ENCODE measurements around the gene HOXD13.

The HOXD13 gene

GRCh38 chr2:176106581-176107539 lies 14.3 kb downstream of the HOXD13 start, which contains the start of gene HOXD11:
TSS of gene HOXD11 (plus strand) at chr2:176107280. CDS start at chr2:176107356, 76 bp downstream.
- no peak for DNase-seq (ENCODE audit: low spot score)

- no peak for DNase-seq (ENCODE audit: low spot score)
Observed at GRCh38 chr2:176107731-176108181, 15.2 kb downstream of the HOXD13 start.

- DNase-seq (ENCODE audit: low spot score) = no peak
Observed at GRCh38 chr2:176109192-176109901, 16.8 kb downstream of the HOXD13 start.

- DNase-seq (ENCODE audit: low spot score) = no peak
Observed at GRCh38 chr2:176109946-176110345, 17.4 kb downstream of the HOXD13 start.

GRCh38 chr2:176110415-176111308 lies 18.1 kb downstream of the HOXD13 start:
- DNase-seq (ENCODE audit: low spot score) = no peak

GRCh38 chr2:176111309-176111663 lies 18.8 kb downstream of the HOXD13 start:
- DNase-seq (ENCODE audit: low spot score) = no peak

- DNase-seq (ENCODE audit: low spot score) = no peak
Observed at GRCh38 chr2:176111846-176112374, 19.4 kb downstream of the HOXD13 start.

GRCh38 chr2:176112375-176113302 lies 20.1 kb downstream of the HOXD13 start:
- DNase-seq (ENCODE audit: low spot score) = no peak

GRCh38 chr2:176114120-176114929 lies 21.8 kb downstream of the HOXD13 start:
- no peak for DNase-seq (ENCODE audit: low spot score)

GRCh38 chr2:176114930-176115625 lies 22.6 kb downstream of the HOXD13 start:
- DNase-seq (ENCODE audit: low spot score) = no peak

- DNase-seq (ENCODE audit: low spot score) = no peak
Observed at GRCh38 chr2:176115883-176116813, 23.6 kb downstream of the HOXD13 start, which contains the start of gene HOXD10. TSS of gene HOXD10 (plus strand) at chr2:176116778. CDS start at chr2:176116834, 56 bp downstream.

GRCh38 chr2:176117162-176117822 lies 24.8 kb downstream of the HOXD13 start:
- DNase-seq (ENCODE audit: low spot score) = no peak

GRCh38 chr2:176117823-176118371 lies 25.4 kb downstream of the HOXD13 start:
- no peak for DNase-seq (ENCODE audit: low spot score)

- DNase-seq (ENCODE audit: low spot score) = no peak
Observed at GRCh38 chr2:176118601-176119339, 26.2 kb downstream of the HOXD13 start.

- DNase-seq (ENCODE audit: low spot score) = no peak
Observed at GRCh38 chr2:176120364-176121189, 28.1 kb downstream of the HOXD13 start.

Data from CD4-positive, alpha-beta T cell treated with Interleukin-15 for 4 hours (primary cell).